Measurements from ENCODE around the gene EOLA1.

Gene EOLA1

GRCh38 chrX:149510386-149510785, 30.4 kb upstream of the EOLA1 start:
- no peak overlapping the region for H3K27ac ChIP-seq (ENCODE audit: low read depth, low read length)
- H3K4me2 ChIP-seq (ENCODE audit: low read length): no peak overlapping the region
- no peak overlapping the region for H2BK120ac ChIP-seq (ENCODE audit: low read depth, low read length)
- H4K8ac ChIP-seq (ENCODE audit: low read depth, low read length): no peak overlapping the region
- no peak overlapping the region for H4K5ac ChIP-seq (ENCODE audit: low read length)
- H3K56ac ChIP-seq (ENCODE audit: low read length): no peak overlapping the region
- no peak overlapping the region for H3K23ac ChIP-seq (ENCODE audit: low read length)
- no peaks in the 10 kb centered on the region for H3K4me1 ChIP-seq (ENCODE audit: control insufficient read depth, low read depth, low read length)
- H3K4me3 ChIP-seq (ENCODE audit: low read length): no peak overlapping the region
- H3K79me1 ChIP-seq (ENCODE audit: low read length): no peaks in the 10 kb centered on the region
- H3K36me3 ChIP-seq (ENCODE audit: control insufficient read depth, insufficient read depth, low read length): no peaks in the 10 kb centered on the region
- no peak overlapping the region for H3K9ac ChIP-seq (ENCODE audit: low read length)
- H3K79me2 ChIP-seq (ENCODE audit: control insufficient read depth, insufficient read depth, low read length): no peaks in the 10 kb centered on the region
- WGBS (ENCODE audit: extremely low coverage, insufficient coverage, low lambda C conversion rate): no CpG with 5 or more reads among the region's 4 CpGs
- H2BK15ac ChIP-seq (replicated peaks; ENCODE audit: low read depth): no peak overlapping the region
- peak; percentile 43 for DNase-seq
- H3K27me3 ChIP-seq (ENCODE audit: insufficient read depth, low read length, poor library complexity): no peaks in the 10 kb centered on the region
- H2AK5ac ChIP-seq (ENCODE audit: low read length): no peak overlapping the region
- H2BK5ac ChIP-seq (ENCODE audit: low read length): no peak overlapping the region
- H3K4ac ChIP-seq (ENCODE audit: low read depth, low read length): no peak overlapping the region
- H3K18ac ChIP-seq (ENCODE audit: low read length): no peak overlapping the region

- H2AK5ac ChIP-seq (ENCODE audit: low read length): no peak overlapping the region
- no peaks in the 10 kb centered on the region for H3K79me1 ChIP-seq (ENCODE audit: low read length)
- peak; percentile 48 for DNase-seq
- H4K8ac ChIP-seq (ENCODE audit: low read depth, low read length): no peak overlapping the region
- no peak overlapping the region for H3K4ac ChIP-seq (ENCODE audit: low read depth, low read length)
- no peaks in the 10 kb centered on the region for H3K36me3 ChIP-seq (ENCODE audit: control insufficient read depth, insufficient read depth, low read length)
- no peaks in the 10 kb centered on the region for H3K4me1 ChIP-seq (ENCODE audit: control insufficient read depth, low read depth, low read length)
- no peak overlapping the region for H2BK15ac ChIP-seq (replicated peaks; ENCODE audit: low read depth)
- no peak overlapping the region for H3K9ac ChIP-seq (ENCODE audit: low read length)
- H3K23ac ChIP-seq (ENCODE audit: low read length): no peak overlapping the region
- H3K4me2 ChIP-seq (ENCODE audit: low read length): no peak overlapping the region
- H2BK5ac ChIP-seq (ENCODE audit: low read length): no peak overlapping the region
- no peak overlapping the region for H2BK120ac ChIP-seq (ENCODE audit: low read depth, low read length)
- H3K79me2 ChIP-seq (ENCODE audit: control insufficient read depth, insufficient read depth, low read length): no peaks in the 10 kb centered on the region
- no peak overlapping the region for H3K18ac ChIP-seq (ENCODE audit: low read length)
- H3K27ac ChIP-seq (ENCODE audit: low read depth, low read length): no peak overlapping the region
- H3K4me3 ChIP-seq (ENCODE audit: low read length): no peak overlapping the region
- H3K56ac ChIP-seq (ENCODE audit: low read length): no peak overlapping the region
- H4K5ac ChIP-seq (ENCODE audit: low read length): no peak overlapping the region
- no peaks in the 10 kb centered on the region for H3K27me3 ChIP-seq (ENCODE audit: insufficient read depth, low read length, poor library complexity)
- WGBS (ENCODE audit: extremely low coverage, insufficient coverage, low lambda C conversion rate): no CpG with 5 or more reads among the region's 5 CpGs
Measured at GRCh38 chrX:149511081-149511480, 29.7 kb upstream of the EOLA1 start.

GRCh38 chrX:149512225-149512885, 28.5 kb upstream of the EOLA1 start:
- Histone ChIP-seq H3K23ac (ENCODE audit: low read length) (no peak overlapping the region), H3K36me3 (ENCODE audit: control insufficient read depth, insufficient read depth, low read length) (no peaks in the 10 kb centered on the region), H3K9ac (ENCODE audit: low read length) (no peak overlapping the region), H4K8ac (ENCODE audit: low read depth, low read length) (no peak overlapping the region), H3K79me1 (ENCODE audit: low read length) (no peaks in the 10 kb centered on the region), H3K4ac (ENCODE audit: low read depth, low read length) (no peak overlapping the region), H3K56ac (ENCODE audit: low read length) (peak overlapping the region; percentile 64), H2BK5ac (ENCODE audit: low read length) (no peak overlapping the region), H2AK5ac (ENCODE audit: low read length) (no peak overlapping the region), H3K27me3 (ENCODE audit: insufficient read depth, low read length, poor library complexity) (no peaks in the 10 kb centered on the region), H3K4me2 (ENCODE audit: low read length) (no peak overlapping the region), H3K4me1 (ENCODE audit: control insufficient read depth, low read depth, low read length) (no peaks in the 10 kb centered on the region), H2BK120ac (ENCODE audit: low read depth, low read length) (no peak overlapping the region), H3K79me2 (ENCODE audit: control insufficient read depth, insufficient read depth, low read length) (no peaks in the 10 kb centered on the region), H4K5ac (ENCODE audit: low read length) (no peak overlapping the region), H3K27ac (ENCODE audit: low read depth, low read length) (no peak overlapping the region), H3K18ac (ENCODE audit: low read length) (no peak overlapping the region), H2BK15ac (replicated peaks; ENCODE audit: low read depth) (no peak overlapping the region), H3K4me3 (ENCODE audit: low read length) (no peak overlapping the region)
- no CpG with 5 or more reads among the region's 4 CpGs for WGBS (ENCODE audit: extremely low coverage, insufficient coverage, low lambda C conversion rate)
- DNase-seq: peak; percentile 75

- no peak overlapping the region for H2AK5ac ChIP-seq (ENCODE audit: low read length)
- no peak overlapping the region for H3K9ac ChIP-seq (ENCODE audit: low read length)
- H3K27ac ChIP-seq (ENCODE audit: low read depth, low read length): no peak overlapping the region
- H3K23ac ChIP-seq (ENCODE audit: low read length): no peak overlapping the region
- H3K56ac ChIP-seq (ENCODE audit: low read length): no peak overlapping the region
- no CpG with 5 or more reads among the region's 9 CpGs for WGBS (ENCODE audit: extremely low coverage, insufficient coverage, low lambda C conversion rate)
- H3K18ac ChIP-seq (ENCODE audit: low read length): no peak overlapping the region
- DNase-seq: no peak
- no peak overlapping the region for H2BK120ac ChIP-seq (ENCODE audit: low read depth, low read length)
- H2BK15ac ChIP-seq (replicated peaks; ENCODE audit: low read depth): no peak overlapping the region
- no peak overlapping the region for H3K4ac ChIP-seq (ENCODE audit: low read depth, low read length)
- H2BK5ac ChIP-seq (ENCODE audit: low read length): no peak overlapping the region
- H3K27me3 ChIP-seq (ENCODE audit: insufficient read depth, low read length, poor library complexity): no peaks in the 10 kb centered on the region
- no peaks in the 10 kb centered on the region for H3K79me2 ChIP-seq (ENCODE audit: control insufficient read depth, insufficient read depth, low read length)
- no peak overlapping the region for H4K8ac ChIP-seq (ENCODE audit: low read depth, low read length)
- H3K4me1 ChIP-seq (ENCODE audit: control insufficient read depth, low read depth, low read length): no peaks in the 10 kb centered on the region
- no peak overlapping the region for H3K4me2 ChIP-seq (ENCODE audit: low read length)
- no peak overlapping the region for H4K5ac ChIP-seq (ENCODE audit: low read length)
- H3K36me3 ChIP-seq (ENCODE audit: control insufficient read depth, insufficient read depth, low read length): no peaks in the 10 kb centered on the region
- no peaks in the 10 kb centered on the region for H3K79me1 ChIP-seq (ENCODE audit: low read length)
- H3K4me3 ChIP-seq (ENCODE audit: low read length): no peak overlapping the region
Measured at GRCh38 chrX:149513825-149514428, 26.9 kb upstream of the EOLA1 start.

DNA sequence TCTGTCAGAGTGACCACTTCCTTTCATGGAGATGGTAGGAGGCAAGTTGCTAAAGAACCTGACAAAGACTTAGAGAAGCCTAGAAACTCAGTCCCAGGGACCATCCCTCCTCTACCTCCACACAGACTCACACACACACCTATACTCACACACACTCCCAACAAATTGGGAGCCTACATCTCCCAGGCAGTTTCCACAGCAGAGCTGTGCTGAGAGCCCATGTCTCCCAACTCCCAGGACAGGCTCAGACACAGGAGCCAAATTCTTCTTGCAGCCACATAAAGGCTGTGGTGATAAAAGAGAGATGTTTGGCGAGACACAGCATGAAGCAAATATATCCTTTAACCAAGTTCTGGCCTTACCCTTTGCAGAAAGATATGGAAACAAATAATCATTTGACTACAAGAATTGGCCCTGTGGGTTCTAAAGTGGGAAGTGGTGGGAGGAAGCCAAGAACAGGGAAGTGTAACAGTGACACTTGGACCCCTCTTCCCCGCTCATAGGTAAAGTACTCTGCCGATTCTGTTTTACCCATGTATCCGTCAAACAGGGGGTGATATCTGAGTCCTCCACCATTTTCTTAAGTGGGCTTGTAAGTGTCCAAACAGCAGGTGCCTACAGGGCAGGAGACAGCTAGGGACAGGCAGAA, 24.7 kb upstream of the EOLA1 start:
- H3K23ac ChIP-seq (ENCODE audit: low read length): no peak overlapping the region
- no peak overlapping the region for H3K9ac ChIP-seq (ENCODE audit: low read length)
- H3K18ac ChIP-seq (ENCODE audit: low read length): no peak overlapping the region
- no peak overlapping the region for H3K4ac ChIP-seq (ENCODE audit: low read depth, low read length)
- H4K5ac ChIP-seq (ENCODE audit: low read length): no peak overlapping the region
- H3K27ac ChIP-seq (ENCODE audit: low read depth, low read length): no peak overlapping the region
- H3K4me2 ChIP-seq (ENCODE audit: low read length): no peak overlapping the region
- H4K8ac ChIP-seq (ENCODE audit: low read depth, low read length): no peak overlapping the region
- no peak overlapping the region for H3K56ac ChIP-seq (ENCODE audit: low read length)
- H3K27me3 ChIP-seq (ENCODE audit: insufficient read depth, low read length, poor library complexity): no peaks in the 10 kb centered on the region
- no peak overlapping the region for H2BK15ac ChIP-seq (replicated peaks; ENCODE audit: low read depth)
- no peak overlapping the region for H2AK5ac ChIP-seq (ENCODE audit: low read length)
- no peaks in the 10 kb centered on the region for H3K4me1 ChIP-seq (ENCODE audit: control insufficient read depth, low read depth, low read length)
- no CpG with 5 or more reads among the region's 4 CpGs for WGBS (ENCODE audit: extremely low coverage, insufficient coverage, low lambda C conversion rate)
- H3K36me3 ChIP-seq (ENCODE audit: control insufficient read depth, insufficient read depth, low read length): no peaks in the 10 kb centered on the region
- no peak overlapping the region for H2BK5ac ChIP-seq (ENCODE audit: low read length)
- no peak overlapping the region for H3K4me3 ChIP-seq (ENCODE audit: low read length)
- DNase-seq: no peak
- H3K79me1 ChIP-seq (ENCODE audit: low read length): no peaks in the 10 kb centered on the region
- H3K79me2 ChIP-seq (ENCODE audit: control insufficient read depth, insufficient read depth, low read length): no peaks in the 10 kb centered on the region
- no peak overlapping the region for H2BK120ac ChIP-seq (ENCODE audit: low read depth, low read length)

Data from mesendoderm (in vitro differentiated cells).